ENCODE data around the gene CDK14.
"Not testable (repeated sequence)": the region's sequence is repeated elsewhere in the genome, so short reads cannot be mapped to it uniquely, and the experiment has no call there.

Gene CDK14

GRCh38 chr7:90715067-90715466, 118.9 kb downstream of the CDK14 start:
- Mint-ChIP-seq H3K27ac (no peak overlapping the region), H3K4me3 (no peak overlapping the region), H3K36me3 (ENCODE audit: low read depth) (no peaks in the 10 kb centered on the region), H3K4me1 (ENCODE audit: low read depth) (no peaks in the 10 kb centered on the region), H3K27me3 (no peaks in the 10 kb centered on the region), H3K9me3 (no peaks in the 10 kb centered on the region)
- intact Hi-C loops (cut with micrococcal nuclease) = no loop called here

GRCh38 chr7:90717296-90718060, 121.4 kb downstream of the CDK14 start:
- Mint-ChIP-seq H3K27me3 (no peaks in the 10 kb centered on the region), H3K4me1 (ENCODE audit: low read depth) (no peaks in the 10 kb centered on the region), H3K4me3 (no peak overlapping the region), H3K9me3 (no peaks in the 10 kb centered on the region), H3K36me3 (ENCODE audit: low read depth) (no peaks in the 10 kb centered on the region), H3K27ac (no peak overlapping the region)
- intact Hi-C loops (cut with micrococcal nuclease) = no loop called here

DNA sequence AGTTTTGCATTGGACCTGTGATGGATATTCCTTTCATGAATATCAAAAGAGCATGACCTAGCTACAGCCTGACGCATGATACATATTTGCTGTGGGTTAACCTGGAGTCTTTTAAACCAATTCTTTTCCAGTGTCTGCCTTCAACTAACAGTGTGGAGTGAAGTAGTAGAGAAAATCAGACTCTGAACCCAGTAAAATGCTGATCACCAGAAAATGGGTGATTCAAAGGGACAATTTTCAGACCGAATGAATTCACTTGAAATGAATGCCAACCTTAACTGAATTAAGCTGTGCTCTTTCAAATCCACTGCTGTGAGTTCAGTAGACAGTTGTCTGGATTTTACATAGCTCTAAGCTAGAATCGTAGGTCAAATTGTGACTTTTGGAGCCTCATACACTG, 123.0 kb downstream of the CDK14 start:
- Mint-ChIP-seq H3K9me3 (no peaks in the 10 kb centered on the region), H3K36me3 (ENCODE audit: low read depth) (no peaks in the 10 kb centered on the region), H3K27ac (no peak overlapping the region), H3K4me3 (no peak overlapping the region), H3K27me3 (no peaks in the 10 kb centered on the region), H3K4me1 (ENCODE audit: low read depth) (no peaks in the 10 kb centered on the region)
- intact Hi-C loops (cut with micrococcal nuclease) = no loop called here

- Mint-ChIP-seq H3K9me3 (no peaks in the 10 kb centered on the region), H3K27ac (no peak overlapping the region), H3K4me1 (ENCODE audit: low read depth) (peaks cover 8% of the 10 kb centered on the region), H3K27me3 (no peaks in the 10 kb centered on the region), H3K4me3 (no peak overlapping the region), H3K36me3 (ENCODE audit: low read depth) (no peaks in the 10 kb centered on the region)
- intact Hi-C loops (cut with micrococcal nuclease) = no loop called here
These were observed 125.1 kb downstream of the CDK14 start for GRCh38 chr7:90720984-90721760.

- Mint-ChIP-seq H3K4me1 (ENCODE audit: low read depth) (peaks cover 14% of the 10 kb centered on the region), H3K36me3 (ENCODE audit: low read depth) (no peaks in the 10 kb centered on the region), H3K9me3 (no peaks in the 10 kb centered on the region)
These were observed 125.8 kb downstream of the CDK14 start for GRCh38 chr7:90721869-90722431.

GRCh38 chr7:90723233-90723632, 127.1 kb downstream of the CDK14 start:
- peaks cover 25% of the 10 kb centered on the region for H3K4me1 Mint-ChIP-seq (ENCODE audit: low read depth)
- no peak overlapping the region for H3K4me3 Mint-ChIP-seq
- no peaks in the 10 kb centered on the region for H3K27me3 Mint-ChIP-seq
- no peaks in the 10 kb centered on the region for H3K9me3 Mint-ChIP-seq
- intact Hi-C loops (cut with micrococcal nuclease) = no loop called here
- no peak overlapping the region for H3K27ac Mint-ChIP-seq
- no peaks in the 10 kb centered on the region for H3K36me3 Mint-ChIP-seq (ENCODE audit: low read depth)

More at GRCh38 chr7:90721869-90722431, 125.8 kb downstream of the CDK14 start:
- intact Hi-C loops (cut with micrococcal nuclease) = no loop called here
- no peak overlapping the region for H3K4me3 Mint-ChIP-seq
- H3K27ac Mint-ChIP-seq = no peak overlapping the region
- no peaks in the 10 kb centered on the region for H3K27me3 Mint-ChIP-seq

- H3K4me3 Mint-ChIP-seq = no peak overlapping the region
- H3K9me3 Mint-ChIP-seq = no peaks in the 10 kb centered on the region
- no peaks in the 10 kb centered on the region for H3K36me3 Mint-ChIP-seq (ENCODE audit: low read depth)
- no peak overlapping the region for H3K27ac Mint-ChIP-seq
- H3K4me1 Mint-ChIP-seq (ENCODE audit: low read depth) = peaks cover 31% of the 10 kb centered on the region
- no peaks in the 10 kb centered on the region for H3K27me3 Mint-ChIP-seq
- intact Hi-C loops (cut with micrococcal nuclease) = no loop called here
These were observed 127.7 kb downstream of the CDK14 start for GRCh38 chr7:90723866-90724265.

DNA sequence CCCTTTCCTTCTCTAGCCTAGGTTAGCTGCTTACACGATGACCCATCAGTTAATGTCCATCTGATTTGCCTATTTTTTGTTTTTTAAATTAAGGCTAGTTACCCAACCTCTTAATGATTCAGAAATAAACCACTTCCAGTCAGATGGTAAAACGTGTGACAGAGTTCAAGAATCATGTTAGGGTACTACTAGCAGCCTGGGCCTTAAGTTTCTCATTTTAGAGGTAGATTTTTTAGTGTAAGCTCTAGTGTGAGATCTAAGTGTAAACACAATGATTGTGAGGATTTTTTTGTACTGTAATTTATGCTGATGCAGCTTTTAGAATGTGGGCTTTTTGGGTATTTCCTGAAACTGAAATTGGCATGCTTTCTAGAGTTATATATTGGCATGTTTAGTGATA, 130.0 kb downstream of the CDK14 start:
- intact Hi-C loops (cut with micrococcal nuclease) = no loop called here
- peaks cover 11% of the 10 kb centered on the region for H3K36me3 Mint-ChIP-seq (ENCODE audit: low read depth)
- peaks cover 31% of the 10 kb centered on the region for H3K4me1 Mint-ChIP-seq (ENCODE audit: low read depth)
- H3K4me3 Mint-ChIP-seq = no peak overlapping the region
- H3K9me3 Mint-ChIP-seq = peaks cover 9% of the 10 kb centered on the region
- no peak overlapping the region for H3K27ac Mint-ChIP-seq
- no peaks in the 10 kb centered on the region for H3K27me3 Mint-ChIP-seq

- Mint-ChIP-seq H3K4me3 (no peak overlapping the region), H3K36me3 (ENCODE audit: low read depth) (peaks cover 11% of the 10 kb centered on the region)
- intact Hi-C loops (cut with micrococcal nuclease) = no loop called here
These were observed 130.5 kb downstream of the CDK14 start for GRCh38 chr7:90726623-90727022.

DNA sequence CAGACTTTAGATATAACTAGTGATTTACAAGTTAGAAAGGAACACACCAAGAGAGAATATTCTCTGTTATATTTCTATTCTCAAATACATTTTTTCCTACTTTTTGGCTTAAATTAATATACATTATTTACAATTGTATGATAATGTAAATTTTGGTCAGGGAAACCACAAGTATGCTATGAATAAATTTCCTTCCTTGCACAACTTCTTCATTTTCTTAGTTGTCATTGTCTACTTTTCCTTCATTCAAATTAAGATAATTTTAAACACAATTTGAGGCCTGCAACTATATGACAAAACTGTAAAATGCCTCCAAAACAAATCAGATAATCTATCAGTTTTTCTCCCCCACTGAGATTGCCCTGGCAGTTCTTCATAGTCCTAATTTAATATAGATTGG, 131.3 kb downstream of the CDK14 start:
- Mint-ChIP-seq H3K4me3 (no peak overlapping the region), H3K4me1 (ENCODE audit: low read depth) (peaks cover 31% of the 10 kb centered on the region), H3K27ac (no peak overlapping the region), H3K27me3 (no peaks in the 10 kb centered on the region), H3K9me3 (peaks cover 22% of the 10 kb centered on the region), H3K36me3 (ENCODE audit: low read depth) (peaks cover 19% of the 10 kb centered on the region)
- intact Hi-C loops (cut with micrococcal nuclease) = no loop called here

More at GRCh38 chr7:90726623-90727022, 130.5 kb downstream of the CDK14 start:
- H3K27ac Mint-ChIP-seq = no peak overlapping the region
- H3K27me3 Mint-ChIP-seq = no peaks in the 10 kb centered on the region
- H3K9me3 Mint-ChIP-seq = peaks cover 14% of the 10 kb centered on the region
- peaks cover 31% of the 10 kb centered on the region for H3K4me1 Mint-ChIP-seq (ENCODE audit: low read depth)

- intact Hi-C loops (cut with micrococcal nuclease) = no loop called here
- H3K27ac Mint-ChIP-seq = no peak overlapping the region
These were observed 132.4 kb downstream of the CDK14 start for GRCh38 chr7:90728568-90728967.

DNA sequence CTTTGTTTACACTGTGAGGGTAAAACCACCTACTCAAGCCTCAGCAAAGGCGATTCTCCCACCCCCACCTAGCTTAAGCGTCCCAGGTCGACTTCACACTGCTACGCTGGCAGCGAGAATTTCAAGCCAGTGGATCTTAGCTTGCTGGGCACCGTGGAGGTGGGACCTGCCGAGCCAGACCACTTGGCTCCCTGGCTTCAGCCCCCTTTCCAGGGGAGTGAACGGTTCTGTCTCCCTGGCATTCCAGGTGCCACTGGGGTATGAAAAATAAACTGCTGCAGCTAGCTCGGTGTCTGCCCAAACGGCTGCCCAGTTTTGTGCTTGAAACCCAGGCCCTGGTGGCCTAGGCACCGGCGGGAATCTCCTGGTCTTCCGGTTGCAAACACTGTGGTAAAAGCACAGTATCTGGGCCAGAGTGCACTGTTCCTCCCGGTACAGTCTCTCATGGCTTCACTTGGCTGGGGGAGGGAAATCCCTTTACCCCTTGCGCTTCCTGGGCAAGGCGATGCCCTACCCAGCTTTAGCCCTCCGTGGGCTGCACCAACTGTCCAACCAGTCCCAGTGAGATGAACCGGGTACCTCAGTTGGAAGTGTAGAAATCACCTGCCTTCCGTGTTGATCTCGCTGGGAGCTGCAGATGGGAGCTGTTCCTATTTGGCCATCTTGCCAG, 139.6 kb downstream of the CDK14 start:
- H3K27me3 Mint-ChIP-seq; intact Hi-C loops (cut with micrococcal nuclease); H3K4me3 Mint-ChIP-seq; H3K27ac Mint-ChIP-seq: not testable (repeated sequence)
- H3K4me1 Mint-ChIP-seq (ENCODE audit: low read depth) = peaks cover 11% of the 10 kb centered on the region
- peaks cover 41% of the 10 kb centered on the region for H3K9me3 Mint-ChIP-seq
- H3K36me3 Mint-ChIP-seq (ENCODE audit: low read depth) = peaks cover 41% of the 10 kb centered on the region

More at GRCh38 chr7:90728568-90728967, 132.4 kb downstream of the CDK14 start:
- H3K27me3 Mint-ChIP-seq = no peaks in the 10 kb centered on the region
- H3K4me1 Mint-ChIP-seq (ENCODE audit: low read depth) = peaks cover 31% of the 10 kb centered on the region
- H3K4me3 Mint-ChIP-seq = no peak overlapping the region
- peaks cover 34% of the 10 kb centered on the region for H3K9me3 Mint-ChIP-seq
- peaks cover 29% of the 10 kb centered on the region for H3K36me3 Mint-ChIP-seq (ENCODE audit: low read depth)

- H3K36me3 Mint-ChIP-seq (ENCODE audit: low read depth) = peaks cover 40% of the 10 kb centered on the region
These were observed 140.2 kb downstream of the CDK14 start for GRCh38 chr7:90736316-90736715.

More at GRCh38 chr7:90736316-90736715, 140.2 kb downstream of the CDK14 start:
- intact Hi-C loops (cut with micrococcal nuclease) = no loop called here
- Mint-ChIP-seq H3K27me3 (no peaks in the 10 kb centered on the region), H3K4me3 (no peak overlapping the region), H3K4me1 (ENCODE audit: low read depth) (peaks cover 11% of the 10 kb centered on the region), H3K27ac (no peak overlapping the region), H3K9me3 (peaks cover 36% of the 10 kb centered on the region)

Measured in dendritic cell treated with granulocyte-macrophage colony-stimulating factor and Interleukin-4, amounts not matched to agents 40 ng/mL and 50 ng/mL, for 4 days (primary cell).